Transverse colon (tissue), 4 donors: ENCODE measurements around the gene DDB1.

ENCODE experiments used
- POLR2AphosphoS5 ChIP-seq, 3 donors: sonication (generic); formaldehyde crosslinking; IDR thresholded peaks; one replicate each; pipeline ENCODE4 v1.6.1; 2016; ENCODE audit warnings: antibody characterized with exemption in 3 of 3
- TF ChIP-seq, protein P1 (sequence below), 5 experiments: fragments of 200-600 bp in 3 of 5; fragments of 450-650 bp in 2 of 5; sonication (generic) in 3 of 5; IDR thresholded peaks; 1 replicate in 2 of 5; 2 replicates in 3 of 5; pipeline ENCODE4 v1.5.1; 2016 to 2017; ENCODE audit warnings: antibody characterized with exemption in 5 of 5, inconsistent platforms in 3 of 5, mild to moderate bottlenecking in 2 of 5, moderate library complexity in 1 of 5

DNA sequence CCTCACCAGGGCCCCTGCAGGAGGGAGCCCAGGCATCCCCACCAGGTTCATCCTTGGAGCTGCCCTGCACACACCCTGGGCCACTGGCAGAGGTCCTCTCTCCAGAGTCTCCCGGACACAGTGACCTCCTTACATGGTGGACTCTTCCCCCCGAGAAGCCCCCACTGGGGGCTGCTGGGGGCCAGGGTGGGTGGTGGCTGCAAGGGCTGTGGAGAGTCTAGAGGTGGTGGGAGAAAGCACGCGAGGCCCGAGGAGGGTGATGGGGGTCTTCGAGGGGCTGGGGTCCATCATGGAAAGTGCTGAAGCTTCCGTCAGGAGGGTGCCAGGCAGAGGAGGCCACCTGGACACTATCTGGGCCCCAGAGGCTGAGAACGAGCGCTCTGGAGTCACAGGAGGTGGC is 74.4 kb downstream of the DDB1 start:
- TF ChIP-seq, protein P1, sequence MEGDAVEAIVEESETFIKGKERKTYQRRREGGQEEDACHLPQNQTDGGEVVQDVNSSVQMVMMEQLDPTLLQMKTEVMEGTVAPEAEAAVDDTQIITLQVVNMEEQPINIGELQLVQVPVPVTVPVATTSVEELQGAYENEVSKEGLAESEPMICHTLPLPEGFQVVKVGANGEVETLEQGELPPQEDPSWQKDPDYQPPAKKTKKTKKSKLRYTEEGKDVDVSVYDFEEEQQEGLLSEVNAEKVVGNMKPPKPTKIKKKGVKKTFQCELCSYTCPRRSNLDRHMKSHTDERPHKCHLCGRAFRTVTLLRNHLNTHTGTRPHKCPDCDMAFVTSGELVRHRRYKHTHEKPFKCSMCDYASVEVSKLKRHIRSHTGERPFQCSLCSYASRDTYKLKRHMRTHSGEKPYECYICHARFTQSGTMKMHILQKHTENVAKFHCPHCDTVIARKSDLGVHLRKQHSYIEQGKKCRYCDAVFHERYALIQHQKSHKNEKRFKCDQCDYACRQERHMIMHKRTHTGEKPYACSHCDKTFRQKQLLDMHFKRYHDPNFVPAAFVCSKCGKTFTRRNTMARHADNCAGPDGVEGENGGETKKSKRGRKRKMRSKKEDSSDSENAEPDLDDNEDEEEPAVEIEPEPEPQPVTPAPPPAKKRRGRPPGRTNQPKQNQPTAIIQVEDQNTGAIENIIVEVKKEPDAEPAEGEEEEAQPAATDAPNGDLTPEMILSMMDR (IDR thresholded peaks at IDR 0.05): no peak
- no peak for TF ChIP-seq POLR2AphosphoS5 (IDR thresholded peaks at IDR 0.05)
